Endometrium (tissue), 2 donors: ENCODE measurements around the gene SOX18.

Source experiments
- FAIRE-seq: peaks from 2 replicates; lab custom pipeline; 2012; peaks lifted over from hg19 to GRCh38; lab: Jason Lieb, UNC
- donor health status: control.
- donor health status: control.

Gene SOX18

DNA sequence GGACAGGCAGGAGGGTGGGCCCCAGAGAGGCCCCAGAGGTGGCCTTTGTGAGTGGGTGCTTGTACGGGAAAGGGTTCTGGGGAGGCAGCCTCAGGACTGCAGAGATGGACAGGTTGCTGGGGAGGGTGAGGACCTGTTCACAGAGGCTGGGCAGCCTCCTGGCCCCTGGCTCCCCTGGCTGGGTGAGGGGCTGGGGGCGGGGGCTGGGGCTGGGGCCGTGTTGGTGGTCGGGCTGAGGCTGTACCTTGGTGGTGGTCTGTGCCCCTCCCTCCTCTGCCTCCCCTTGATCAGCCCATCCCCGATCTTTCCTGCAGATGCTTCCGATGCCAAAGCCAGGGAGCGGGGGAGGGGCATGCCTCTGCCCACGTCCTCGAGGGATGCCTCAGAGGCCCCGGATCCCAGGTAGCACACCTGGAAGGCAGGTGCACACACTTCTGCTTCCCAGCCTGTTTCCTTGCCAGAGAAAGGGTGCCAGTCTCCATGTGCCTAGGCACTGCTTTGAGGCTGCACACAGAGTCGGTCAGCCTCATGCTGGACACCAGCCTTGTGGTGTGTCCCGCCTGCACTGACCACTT is 18.4 kb upstream of the SOX18 start:
- FAIRE-seq: no peak

DNA sequence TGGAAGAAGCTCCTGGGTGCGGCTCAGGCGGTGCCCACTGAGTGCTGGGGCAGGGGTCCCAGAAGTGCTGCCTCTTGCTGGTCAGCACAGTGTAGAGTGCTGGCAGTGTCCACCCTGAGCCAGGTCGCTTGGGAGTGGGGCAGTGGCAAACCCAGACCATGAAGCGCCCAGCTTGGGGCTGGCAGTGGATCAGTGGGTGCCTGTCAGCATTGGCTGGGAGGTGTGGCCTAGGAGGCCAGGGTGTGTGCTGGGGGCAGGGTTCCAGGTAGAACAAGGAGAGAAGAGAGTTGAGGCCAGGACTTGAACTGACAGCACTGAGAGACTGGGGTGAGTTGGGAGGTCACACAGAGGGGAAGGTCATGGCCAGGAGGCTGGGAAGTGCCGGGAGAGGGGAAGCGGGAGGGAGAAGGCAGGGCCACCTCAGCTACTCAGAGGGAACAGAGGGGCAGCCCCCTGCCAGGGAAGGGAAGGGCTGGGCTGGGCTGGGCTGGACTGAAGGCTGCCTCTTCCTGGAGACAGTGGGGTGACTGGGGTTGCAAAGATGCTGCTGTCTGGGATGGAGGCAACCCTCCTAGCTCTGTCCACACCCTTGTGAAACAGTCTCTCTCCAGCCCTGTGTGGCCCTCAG is 17.7 kb upstream of the SOX18 start:
- no peak for FAIRE-seq

DNA sequence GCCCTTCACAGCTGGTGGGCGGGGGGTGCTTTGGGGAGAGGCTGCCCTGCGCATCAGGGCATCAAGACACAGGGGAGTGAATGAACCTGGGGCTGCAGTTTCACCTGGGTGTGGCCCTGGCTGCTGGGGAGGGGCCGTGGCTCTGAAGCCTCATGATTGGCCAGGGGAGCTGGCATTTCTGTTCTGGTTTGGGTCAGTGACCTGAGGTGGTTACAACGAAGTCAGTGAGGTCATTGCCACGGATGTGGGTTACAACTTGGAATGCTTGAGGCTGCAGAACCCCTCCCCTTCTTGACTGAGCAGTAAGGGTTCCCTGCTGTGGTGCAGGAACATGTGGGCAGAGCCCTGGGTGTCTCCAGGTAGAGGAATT is 16.5 kb upstream of the SOX18 start:
- no peak for FAIRE-seq

DNA sequence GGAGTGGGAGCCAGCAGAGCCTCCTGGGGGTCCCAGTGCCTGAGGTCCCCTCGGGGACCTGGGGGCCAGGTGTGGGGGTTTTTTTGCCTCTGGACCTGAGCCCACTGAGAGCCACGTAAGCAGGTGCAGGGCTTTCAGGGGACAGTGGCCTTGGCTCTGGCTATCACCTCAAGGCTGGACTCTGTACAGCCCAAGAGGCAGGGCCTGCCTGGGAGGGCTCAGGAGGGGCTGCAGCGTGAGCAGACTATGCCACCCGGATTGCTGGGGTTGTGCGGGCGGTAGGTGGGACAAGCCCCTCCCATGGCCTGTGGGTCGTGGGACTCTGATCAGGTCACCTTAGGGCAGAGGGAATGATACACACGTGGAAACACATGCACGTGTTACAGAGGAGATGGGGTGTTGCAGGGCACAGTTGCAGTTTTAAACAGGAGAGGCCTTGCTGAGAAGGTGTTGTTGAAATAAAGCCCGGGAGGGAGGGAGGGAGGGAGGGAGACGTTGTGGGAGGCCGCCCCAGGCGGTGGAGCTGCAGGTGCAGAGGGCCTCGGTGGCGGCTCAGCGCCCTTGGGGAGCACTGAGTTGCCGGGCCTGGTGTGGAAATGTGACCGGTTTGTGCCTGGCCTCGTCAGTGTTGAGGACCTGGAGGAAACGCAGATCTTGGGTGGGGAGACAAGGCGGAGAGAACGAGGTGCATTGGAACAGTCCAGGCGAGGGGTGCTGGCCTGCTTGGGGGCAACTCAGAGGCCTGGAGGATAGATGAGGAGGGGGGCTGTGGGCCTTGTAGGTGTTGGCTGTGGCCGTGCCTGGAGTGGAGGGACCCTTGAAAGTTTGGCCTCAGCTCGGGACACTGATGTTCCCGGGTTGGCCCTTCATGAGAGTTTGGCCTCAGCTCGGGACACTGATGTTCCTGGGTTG is 15.9 kb upstream of the SOX18 start:
- no peak for FAIRE-seq

DNA sequence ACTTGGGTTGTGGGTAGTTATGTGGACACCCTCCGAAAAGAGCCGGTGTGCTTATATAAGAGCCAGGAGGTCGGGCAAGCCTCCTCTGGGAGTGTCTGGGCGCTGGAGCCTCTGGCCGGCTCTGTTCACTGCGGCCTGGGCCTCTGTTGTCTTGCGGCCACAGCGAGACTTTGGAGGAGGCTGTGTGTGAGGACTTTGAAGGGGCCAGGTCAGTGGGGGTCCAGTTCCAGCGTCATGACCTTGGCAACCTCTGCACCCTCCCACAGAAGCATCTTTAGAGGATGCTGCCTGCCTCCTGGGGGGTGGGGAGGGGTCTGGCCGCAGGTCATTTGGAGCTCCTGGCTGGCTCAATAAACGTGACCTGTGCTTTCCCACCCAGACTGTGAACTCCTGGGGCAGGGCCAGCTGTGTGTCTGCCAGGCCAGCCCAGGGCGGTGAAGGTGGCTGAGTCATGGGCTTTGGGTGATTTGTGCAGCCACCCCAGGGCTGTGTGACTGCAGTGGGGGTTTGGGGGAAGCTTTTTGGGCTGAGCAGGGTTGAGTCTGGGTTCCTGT is 14.8 kb upstream of the SOX18 start:
- no peak for FAIRE-seq

DNA sequence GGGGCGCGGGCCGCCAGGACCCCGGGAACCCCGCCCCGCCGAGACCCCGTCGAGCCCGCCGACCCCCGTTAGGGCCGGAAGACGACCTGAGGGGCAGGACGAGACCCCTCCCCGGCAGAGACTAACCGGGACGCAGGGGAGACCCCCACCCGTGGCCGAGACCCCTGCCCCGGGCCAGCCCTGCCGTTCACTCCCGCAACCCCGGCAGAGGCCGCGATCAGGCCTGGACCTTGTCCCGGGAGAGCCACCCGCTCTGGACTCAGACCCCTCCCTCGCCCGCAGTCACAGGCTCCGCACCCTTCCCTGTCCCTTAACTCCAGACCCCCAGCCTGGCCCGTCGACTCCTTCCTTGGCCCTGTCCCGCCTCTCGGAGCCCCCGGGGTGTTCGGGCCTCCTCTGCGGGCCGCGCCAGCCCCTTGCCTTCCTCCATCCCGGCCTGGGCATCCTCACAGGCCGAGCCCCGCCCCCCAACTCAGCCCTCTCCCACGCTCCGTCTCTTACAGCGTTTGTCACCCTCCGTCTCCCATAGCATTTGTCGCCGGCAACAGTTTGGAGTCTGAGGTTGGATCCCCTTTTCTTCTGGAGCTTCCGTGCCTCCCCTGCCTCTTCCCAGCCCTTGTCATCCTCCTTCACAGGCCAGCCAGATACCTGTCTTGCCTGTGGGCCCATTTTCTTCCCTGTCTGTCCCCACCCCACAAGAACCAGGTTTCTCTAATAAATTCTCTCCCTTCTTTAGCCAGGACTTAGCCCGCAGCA is 14.1 kb upstream of the SOX18 start:
- FAIRE-seq: no peak

DNA sequence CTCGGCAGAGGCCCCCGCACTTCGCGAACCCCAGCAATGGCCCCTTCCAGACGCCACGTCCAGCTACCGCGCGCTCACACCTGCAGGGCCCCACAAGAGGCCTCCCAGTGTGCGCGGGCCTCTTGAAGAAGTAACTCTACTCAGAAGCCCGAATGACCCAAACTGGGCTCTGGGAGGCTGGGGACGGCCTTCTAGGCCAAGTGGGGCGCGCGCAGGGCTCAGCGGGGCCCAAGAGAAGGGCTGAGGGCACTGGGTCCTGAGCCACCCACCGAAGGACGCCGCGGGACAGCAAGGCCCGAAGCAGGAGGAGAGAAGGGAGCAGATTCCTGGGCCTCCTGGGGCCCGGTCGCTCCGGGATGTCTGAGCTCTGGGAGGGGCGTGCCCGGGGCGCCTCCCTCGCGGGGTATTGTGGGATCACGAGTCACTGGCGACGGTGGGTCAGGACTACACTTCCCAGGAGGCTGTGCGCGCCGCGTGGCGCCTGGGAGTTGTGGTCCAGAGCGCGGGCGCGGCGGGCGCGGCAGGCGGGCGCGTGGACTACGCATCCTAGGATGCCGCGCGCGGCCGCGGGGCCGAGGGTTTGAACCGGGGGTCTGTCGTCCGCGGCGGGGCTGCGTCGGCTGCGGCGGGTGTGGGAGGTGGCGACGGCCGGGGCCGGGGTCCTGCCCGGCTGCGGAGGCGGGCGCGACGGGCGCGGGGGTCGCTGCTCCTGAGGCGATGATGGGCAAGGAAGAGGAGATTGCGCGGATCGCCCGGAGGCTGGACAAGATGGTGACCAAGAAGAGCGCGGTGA is 13.4 kb upstream of the SOX18 start, which contains the start of gene TCEA2:
TCEA2 (plus strand) TSS at position 603 of the 793 bp plus-strand sequence; CDS start at position 718, 115 bp downstream.
- FAIRE-seq: no peak

DNA sequence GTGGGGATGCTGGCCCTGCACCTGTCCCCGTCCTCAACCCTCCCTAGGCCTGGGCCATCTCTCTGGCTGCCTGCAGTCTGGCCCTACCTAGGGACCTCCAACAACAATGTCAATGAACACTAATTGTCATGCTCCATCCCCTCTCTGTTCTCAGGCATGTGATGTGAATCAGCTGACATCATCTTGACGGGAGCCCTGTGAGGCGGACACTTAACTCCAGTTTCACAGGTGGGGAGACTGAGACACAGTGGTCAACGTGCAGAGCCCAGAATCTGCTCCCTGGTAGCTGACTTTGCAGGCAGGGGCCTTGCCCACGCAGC is 12.8 kb upstream of the SOX18 start:
- no peak for FAIRE-seq

DNA sequence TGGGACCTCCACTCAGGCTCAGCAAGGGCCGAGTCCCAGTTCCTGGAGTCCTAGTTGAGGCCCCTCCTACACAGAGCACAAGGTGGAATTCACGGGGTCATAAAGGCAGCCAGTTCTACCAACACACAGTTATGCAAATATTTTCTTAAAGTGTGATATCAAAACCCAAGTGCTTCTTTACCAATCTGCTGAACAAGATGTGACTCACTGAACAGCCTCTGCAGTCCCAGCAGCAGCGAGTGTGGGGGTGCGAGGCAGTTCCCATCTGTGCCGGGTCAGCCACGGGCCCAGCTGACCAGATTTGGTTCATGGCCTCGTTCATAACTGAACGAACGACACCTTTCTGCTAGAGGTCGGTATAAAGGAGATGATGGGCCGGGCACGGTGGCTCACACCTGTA is 9.1 kb upstream of the SOX18 start:
- no peak for FAIRE-seq

DNA sequence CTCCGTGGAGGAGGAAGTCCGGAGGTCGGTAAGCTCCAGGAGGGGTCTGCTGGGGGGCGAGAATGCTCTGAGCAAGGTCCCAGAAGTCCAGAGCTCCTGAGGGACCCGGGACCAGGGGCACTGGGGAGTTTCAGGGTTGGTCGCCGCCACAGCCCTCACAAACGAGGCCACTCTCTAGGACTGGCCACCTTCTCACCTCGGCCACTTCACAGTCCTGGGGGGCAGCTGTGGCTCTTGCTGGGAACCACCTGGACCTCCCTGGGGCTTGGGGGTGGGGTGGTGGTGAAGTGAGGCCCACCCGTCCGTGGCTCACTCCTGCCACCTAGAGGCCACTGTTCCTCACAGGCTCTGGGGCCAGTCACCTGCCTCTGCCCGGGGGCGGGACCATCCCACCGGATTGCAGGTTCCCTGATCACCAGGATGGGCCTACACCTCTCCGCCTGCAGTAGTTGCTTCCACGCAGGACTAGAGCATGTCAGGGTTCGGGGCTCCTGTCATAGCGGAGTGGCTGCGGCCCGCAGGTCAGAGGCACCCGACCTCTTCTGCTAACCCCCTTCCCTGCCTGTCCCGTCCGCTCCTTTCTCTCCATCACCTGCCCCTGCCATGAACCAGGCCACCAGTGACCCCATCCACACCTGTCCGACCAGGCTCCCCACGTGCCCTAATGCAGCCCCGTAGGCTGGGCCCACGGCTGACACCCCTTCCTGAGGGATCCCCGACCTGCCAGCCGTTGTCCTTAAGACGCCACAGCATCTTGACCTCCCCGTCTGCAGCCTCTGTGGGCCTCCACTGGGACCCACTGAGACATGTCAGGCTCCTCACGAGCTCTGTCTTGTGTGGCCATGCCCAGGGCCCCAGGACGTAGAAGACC is 8.4 kb upstream of the SOX18 start:
- no peak for FAIRE-seq

DNA sequence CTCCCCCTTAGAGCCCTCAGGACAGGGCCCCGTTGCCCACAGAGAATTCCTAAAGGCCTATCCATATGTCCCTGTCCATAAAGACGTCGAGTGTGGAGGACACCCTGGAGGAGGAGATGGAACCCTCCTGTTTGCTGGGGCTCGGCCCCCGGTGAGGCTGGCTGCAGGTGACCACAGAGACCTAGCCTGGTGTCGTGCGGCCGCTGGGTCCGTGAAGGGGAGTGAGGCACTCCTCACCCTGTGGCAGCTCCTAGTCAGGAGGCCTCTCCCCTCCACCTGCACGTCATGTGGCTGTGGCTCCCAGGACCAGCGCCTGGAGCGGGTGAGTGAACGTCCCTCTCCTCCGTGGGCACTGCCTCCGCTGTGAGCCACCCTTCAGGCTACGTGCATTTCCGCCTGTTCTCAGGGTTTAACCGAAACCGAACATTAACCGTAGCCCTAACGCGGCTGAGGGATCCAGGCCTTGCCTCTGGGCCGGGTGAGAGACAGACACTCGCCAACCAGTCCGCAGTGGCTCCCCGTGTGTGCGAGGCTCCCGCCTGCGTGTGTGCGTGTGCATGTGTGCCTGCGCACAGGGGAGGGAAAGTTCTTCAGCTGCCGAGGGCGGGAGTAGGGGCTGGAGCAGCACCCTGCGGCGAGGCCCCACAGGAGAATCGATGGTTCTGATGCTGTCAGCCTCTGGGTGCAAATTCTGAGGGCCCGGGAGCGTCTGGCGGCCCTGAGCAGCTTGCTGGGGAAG is 7.6 kb upstream of the SOX18 start:
- no peak for FAIRE-seq

DNA sequence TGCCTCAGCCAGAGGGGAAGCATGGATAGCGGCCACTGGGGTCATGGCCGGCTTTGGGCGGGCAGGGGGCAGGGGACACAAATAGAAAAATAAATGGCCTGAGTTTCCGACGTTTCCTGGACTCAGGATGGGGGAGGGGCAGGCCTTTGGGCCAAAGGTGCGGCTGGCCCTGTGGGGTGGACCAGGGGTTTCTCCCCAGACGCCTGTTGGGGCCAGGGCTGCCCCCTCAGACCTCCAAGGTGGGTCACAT is 7.1 kb upstream of the SOX18 start:
- FAIRE-seq: no peak

DNA sequence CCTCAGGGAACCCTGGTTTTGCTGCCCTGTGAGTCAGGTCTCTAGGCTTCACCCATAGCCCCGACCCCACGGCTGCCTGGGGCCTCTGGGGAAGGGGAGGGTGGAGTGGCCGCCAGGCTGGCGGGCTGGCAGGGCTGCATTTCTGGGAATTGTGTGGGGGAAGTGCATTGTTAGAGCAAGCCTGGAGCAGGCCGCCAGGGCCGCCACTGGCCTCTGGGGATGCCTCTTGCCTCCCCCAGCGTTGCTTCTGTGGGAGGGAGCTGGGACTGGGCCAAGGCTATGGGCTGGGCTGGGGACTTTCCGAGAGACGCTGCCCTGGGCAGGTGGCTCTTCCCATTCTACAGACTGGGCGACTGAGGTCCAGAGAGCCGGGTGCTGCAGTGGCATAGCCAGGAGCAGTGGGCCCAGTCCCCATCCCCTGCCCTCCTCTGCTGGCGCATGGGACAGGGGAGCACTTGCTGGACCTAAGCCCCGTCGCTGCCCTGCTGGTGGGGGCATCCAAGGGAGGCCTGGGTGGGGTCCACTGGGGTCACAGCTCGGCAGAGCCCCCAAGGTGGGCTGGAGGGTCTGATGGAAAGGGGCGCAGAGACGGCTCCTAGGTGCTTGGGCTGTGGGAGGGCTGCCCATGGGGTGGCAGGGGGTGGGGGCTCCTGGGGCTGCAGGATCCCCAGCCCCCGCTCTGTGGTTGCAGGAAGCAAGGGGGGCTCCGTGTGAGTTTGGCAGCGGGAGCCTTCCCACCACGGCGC is 6.6 kb upstream of the SOX18 start:
- FAIRE-seq: no peak

DNA sequence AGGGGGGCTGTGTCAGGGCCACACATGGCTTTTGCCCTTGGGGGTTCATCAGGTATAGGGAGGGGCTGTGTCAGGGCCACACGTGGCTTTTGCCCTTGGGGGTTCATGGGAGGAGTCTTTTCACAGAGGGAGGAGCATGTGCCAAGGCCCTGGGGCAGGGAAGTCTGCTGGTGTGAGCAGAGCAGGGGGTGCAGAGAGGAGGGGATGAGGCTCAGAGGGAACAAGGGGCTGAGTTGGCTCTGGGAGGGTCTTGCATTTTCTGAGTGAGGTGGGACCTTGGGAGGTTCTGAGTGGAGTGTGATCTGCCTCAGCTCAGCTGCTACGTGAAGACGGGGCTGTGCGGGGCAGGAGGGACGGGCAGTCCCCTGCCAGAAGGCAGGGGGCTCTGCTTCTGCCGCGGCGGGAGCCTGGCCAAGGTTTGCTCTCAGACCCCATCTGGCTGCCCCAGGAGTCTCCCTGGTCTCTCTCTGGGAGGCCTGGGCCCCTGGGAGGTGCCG is 6.0 kb upstream of the SOX18 start:
- no peak for FAIRE-seq

DNA sequence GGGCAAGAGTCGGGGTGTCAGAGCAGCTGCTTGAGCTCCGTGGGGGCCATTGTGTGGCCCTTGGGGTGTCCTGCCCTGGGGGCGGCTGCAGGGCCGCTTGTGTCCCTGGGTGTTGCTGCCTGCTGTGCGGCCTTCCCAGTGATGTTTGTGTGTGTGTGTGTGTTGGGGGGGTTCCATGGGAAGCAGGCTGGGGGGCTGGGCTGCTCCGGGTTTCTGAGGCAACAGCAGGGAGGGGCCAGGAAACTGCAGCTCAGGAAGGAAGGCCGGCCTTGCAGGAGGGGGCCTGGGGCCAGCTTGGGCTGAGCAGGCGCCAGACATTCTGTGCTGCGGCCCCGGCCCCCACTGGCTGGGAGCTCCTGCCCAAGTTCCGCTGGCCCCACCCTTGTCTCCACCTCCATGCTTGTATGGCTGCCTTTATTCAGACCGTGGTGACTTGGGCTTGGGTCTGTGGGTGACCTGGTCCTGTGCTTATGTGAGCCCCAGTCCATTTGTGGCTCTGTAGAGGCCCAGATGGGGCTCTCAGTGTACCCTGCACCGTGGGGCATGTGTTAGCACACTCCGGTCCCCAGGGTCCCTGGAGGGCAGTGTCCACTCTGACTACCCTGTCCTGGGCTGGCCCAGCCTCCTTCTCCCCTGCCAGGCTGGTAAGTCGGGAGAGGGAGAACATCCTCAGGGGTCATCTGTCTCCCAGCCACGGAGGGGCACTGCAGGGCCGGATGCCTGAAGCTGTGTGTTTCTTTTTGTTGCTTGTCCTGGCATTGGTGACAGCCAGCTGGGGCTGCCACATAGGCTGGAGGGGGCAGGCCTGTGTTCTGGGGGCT is 4.6 kb upstream of the SOX18 start:
- no peak for FAIRE-seq

DNA sequence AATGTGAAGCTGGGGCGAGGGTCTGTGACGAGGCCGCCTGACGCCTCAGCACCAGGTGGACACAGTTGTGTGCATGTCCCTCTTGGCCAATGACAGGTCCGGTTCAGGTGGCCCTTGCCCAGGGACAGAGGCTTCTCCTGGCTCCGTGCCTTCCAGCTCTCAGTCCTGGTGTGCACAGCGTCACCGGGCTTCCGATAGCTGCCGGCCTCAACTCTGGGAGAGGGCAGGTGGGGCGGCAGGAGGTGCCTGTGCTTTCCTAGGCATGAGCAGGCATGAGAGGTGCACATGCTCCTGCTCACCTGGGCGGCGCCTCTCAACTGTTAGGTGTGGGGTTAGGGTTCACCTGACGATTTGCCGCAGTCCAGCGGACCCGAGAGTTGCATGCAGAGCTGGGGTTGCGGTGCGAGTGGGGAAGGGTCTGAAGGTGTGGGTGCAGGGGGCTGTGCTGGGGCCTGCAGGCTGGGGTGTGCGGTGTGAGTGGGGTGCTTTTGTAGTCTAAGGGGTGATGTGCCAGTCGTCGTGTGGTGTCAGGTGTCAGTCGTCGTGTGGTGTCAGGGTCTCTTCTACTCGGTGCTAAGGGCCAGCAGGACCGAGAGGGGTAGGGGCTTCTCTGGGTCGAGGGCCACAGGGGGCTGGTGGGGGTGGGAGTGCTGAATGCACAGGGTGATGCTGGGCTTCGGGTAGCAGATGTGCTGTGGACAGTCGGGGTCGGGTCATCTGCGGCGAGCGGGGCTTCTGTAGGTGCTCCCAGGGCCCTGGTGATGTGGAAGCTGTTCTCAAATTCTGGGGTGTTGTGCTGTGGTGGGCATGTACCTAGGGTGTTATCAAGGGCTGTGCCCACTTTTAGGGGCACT is 3.8 kb upstream of the SOX18 start:
- no peak for FAIRE-seq

DNA sequence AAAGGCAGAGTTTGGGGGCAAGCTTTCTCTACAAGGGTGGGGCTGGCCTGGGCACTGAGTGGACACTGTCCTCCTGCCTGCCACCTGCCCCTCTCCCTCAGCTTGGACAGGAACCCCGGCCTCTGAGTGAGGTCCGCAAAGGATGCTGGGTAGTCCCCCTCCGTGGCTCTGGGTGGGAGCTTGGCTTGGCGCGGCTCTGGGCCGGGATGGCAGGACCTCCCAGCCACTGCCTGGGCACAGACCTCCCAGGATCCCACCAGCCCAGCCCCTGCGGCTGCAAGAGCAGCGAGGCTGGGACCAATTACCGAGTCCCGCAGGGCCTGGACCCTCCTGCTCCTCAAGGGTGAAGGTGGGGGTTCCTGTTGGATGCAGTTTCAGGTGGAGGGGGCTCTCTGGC is 2.9 kb upstream of the SOX18 start:
- no peak for FAIRE-seq
